Activated CD8-positive, alpha-beta T cell treated with anti-CD3 and anti-CD28 coated beads for 36 hours (primary cell): ENCODE results near the gene MBP. TPM values are rescaled to one million over a fixed set of nuclear protein-coding genes. Genes with fewer than 3 reads are reported as not detected.
A peak's percentile ranks its signal among the peaks of the same experiment; 100 is the strongest.

Experiments
- ATAC-seq: fragments of 200-7000 bp; cut with Tn5 transposase; one replicate; pipeline ENCODE4 v1.10.0; 2021; ENCODE audit warnings: mild to moderate bottlenecking, moderate library complexity
- CTCF ChIA-PET: fragments of 350-600 bp; sonication (Branson Sonifier 250); formaldehyde crosslinking; loops from one replicate; lab custom pipeline; 2021; ENCODE audit warnings: antibody characterized with exemption; lab: Charles Lee
- POLR2A ChIA-PET: fragments of 350-600 bp; sonication (Branson Sonifier 250); formaldehyde crosslinking; loops from one replicate; lab custom pipeline; 2021; ENCODE audit warnings: antibody characterized with exemption; lab: Charles Lee
- DNase-seq: peaks from one replicate; pipeline ENCODE4 v3.0.0-alpha.2; 2020
- H3K27ac Mint-ChIP-seq: one replicate; pipeline ENCODE4 v1.8.0; 2021; ENCODE audit warnings: mild to moderate bottlenecking, mixed read lengths
- H3K27me3 Mint-ChIP-seq: one replicate; pipeline ENCODE4 v1.8.0; 2021; ENCODE audit warnings: mixed read lengths
- H3K36me3 Mint-ChIP-seq: one replicate; pipeline ENCODE4 v1.8.0; 2021; ENCODE audit warnings: low read depth, mixed read lengths
- H3K4me1 Mint-ChIP-seq: one replicate; pipeline ENCODE4 v1.8.0; 2021; ENCODE audit warnings: low read depth, mixed read lengths
- H3K4me3 Mint-ChIP-seq: one replicate; pipeline ENCODE4 v1.8.0; 2021; ENCODE audit warnings: mild to moderate bottlenecking, moderate library complexity, mixed read lengths
- H3K9me3 Mint-ChIP-seq: one replicate; pipeline ENCODE4 v1.8.0; 2021; ENCODE audit warnings: mixed read lengths
- CTCF ChIP-seq: fragments of 200-600 bp; IDR thresholded peaks from one replicate; pipeline ENCODE4 v1.8.0; 2022; ENCODE audit warnings: antibody characterized with exemption, mild to moderate bottlenecking
- intact Hi-C: fragments of 100-400 bp; cut with micrococcal nuclease; formaldehyde crosslinking; loops from one replicate; pipeline ENCODE4 v1.10.0; 2022
- total RNA-seq, 2 experiments: library from RNA; stranded (reverse); gene quantifications; one replicate each; pipeline ENCODE4 v1.2.3, GENCODE V29; 2021

Gene MBP
- total RNA-seq, 2 experiments from 2014 or later, result 39.9 to 41.5 TPM

- no peak for DNase-seq
- Mint-ChIP-seq H3K4me3 (no peak overlapping the region), H3K27me3 (no peaks in the 10 kb centered on the region), H3K9me3 (no peaks in the 10 kb centered on the region), H3K36me3 (peaks cover 60% of the 10 kb centered on the region), H3K4me1 (peaks cover 83% of the 10 kb centered on the region), H3K27ac (peak overlapping the region; percentile 9)
- TF ChIP-seq CTCF, result no peak
- intact Hi-C loops, result no loop called here
- ChIA-PET POLR2A (no interaction called here), CTCF (interaction anchor here (1.9 kb wide), 1 partner anchor 44 kb away, joined by 4 read pairs; no protein-coding TSS in a partner anchor)
- ATAC-seq, result no peak
Measured at GRCh38 chr18:77060151-77060550, 72.4 kb downstream of the MBP start.

- ChIA-PET CTCF (no interaction called here), POLR2A (interaction anchor here (0.7 kb wide), 1 partner anchor 8 kb away, joined by 3 read pairs; no protein-coding TSS in a partner anchor)
- Mint-ChIP-seq H3K27ac (peak overlapping the region; percentile 69), H3K27me3 (no peaks in the 10 kb centered on the region), H3K4me3 (no peak overlapping the region), H3K9me3 (no peaks in the 10 kb centered on the region), H3K36me3 (peaks cover 53% of the 10 kb centered on the region), H3K4me1 (peaks cover 83% of the 10 kb centered on the region)
- peak; percentile 72 for DNase-seq
- no peak for ATAC-seq
- peak; percentile 74 for TF ChIP-seq CTCF
- intact Hi-C loops, result no loop called here
Measured at GRCh38 chr18:77059294-77059916, 73.2 kb downstream of the MBP start.

- TF ChIP-seq CTCF, result no peak
- Mint-ChIP-seq H3K36me3 (peaks cover 47% of the 10 kb centered on the region), H3K4me3 (no peak overlapping the region), H3K27me3 (no peaks in the 10 kb centered on the region), H3K9me3 (no peaks in the 10 kb centered on the region), H3K27ac (no peak overlapping the region), H3K4me1 (peaks cover 83% of the 10 kb centered on the region)
- intact Hi-C loops, result no loop called here
- ChIA-PET CTCF (interaction anchor here (0.6 kb wide), 1 partner anchor 10 kb away, joined by 3 read pairs; no protein-coding TSS in a partner anchor), POLR2A (interaction anchor here (1.3 to 1.7 kb wide), 2 partner anchors 8 to 73 kb away, joined by 3 to 4 read pairs; partner anchors contain the start of gene MBP)
- ATAC-seq, result no peak
- no peak for DNase-seq
Measured at GRCh38 chr18:77058290-77058835, 74.2 kb downstream of the MBP start.

GRCh38 chr18:77057006-77057395, 75.6 kb downstream of the MBP start:
- peak overlapping the region; percentile 93 for H3K27ac Mint-ChIP-seq
- DNase-seq (no peak), ATAC-seq (no peak)
- peaks cover 75% of the 10 kb centered on the region for H3K4me1 Mint-ChIP-seq
- no peak overlapping the region for H3K4me3 Mint-ChIP-seq
- intact Hi-C loops, result no loop called here
- no peak for TF ChIP-seq CTCF
- H3K9me3 Mint-ChIP-seq, result no peaks in the 10 kb centered on the region
- POLR2A ChIA-PET, result interaction anchor here (1.5 to 4.4 kb wide), 4 partner anchors 10 to 75 kb away, joined by 4 to 20 read pairs (median 7); partner anchors contain the start of gene MBP
- peaks cover 35% of the 10 kb centered on the region for H3K36me3 Mint-ChIP-seq
- no peaks in the 10 kb centered on the region for H3K27me3 Mint-ChIP-seq
- CTCF ChIA-PET, result interaction anchor here (0.9 to 1.9 kb wide), 6 partner anchors 8 to 255 kb away, joined by 3 to 13 read pairs (median 3); no protein-coding TSS in a partner anchor
